Body of pancreas (tissue), 4 donors: ENCODE results near the gene TMEM213. TPM values are rescaled to one million over a fixed set of nuclear protein-coding genes. Genes with fewer than 3 reads are reported as not detected.

Experiments
- ATAC-seq: fragments of 150-250 bp; one replicate; pipeline ENCODE4 v1.9.1; 2016
- DNase-seq, 4 donors: peaks; one replicate each; pipeline ENCODE4 v3.0.0-alpha.2; 2019
- H3K27ac ChIP-seq, 4 donors: fragments of 200-600 bp; sonication (generic); 1 replicate in 3 of 4; 2 replicates in 1 of 4; pipeline versions ENCODE4 v1.5.1 to v1.6.1; 2016 to 2019; ENCODE audit warnings: mild to moderate bottlenecking in 1 of 4, mixed read lengths in 1 of 4, moderate library complexity in 1 of 4
- H3K27me3 ChIP-seq, 2 donors: fragments of 200-600 bp; sonication (generic); one replicate each; pipeline ENCODE4 v1.6.0; 2016; ENCODE audit warnings: mild to moderate bottlenecking in 1 of 2
- H3K36me3 ChIP-seq, 2 donors: fragments of 200-600 bp; sonication (generic); replicated peaks in 1 of 2; 2 replicates each; pipeline ENCODE4 v1.5.1; 2016; ENCODE audit warnings: low read depth in 2 of 2; ENCODE audit not compliant: insufficient read depth in 1 of 2
- H3K4me1 ChIP-seq: fragments of 200-600 bp; sonication (generic); one replicate; pipeline ENCODE4 v1.6.0; 2016
- H3K4me3 ChIP-seq, 2 donors: fragments of 200-600 bp; sonication (generic); 1 replicate in 1 of 2; 2 replicates in 1 of 2; pipeline ENCODE4 v1.5.1; 2016 to 2019
- H3K9me3 ChIP-seq, 3 donors: fragments of 200-600 bp; sonication (generic); 1 replicate in 2 of 3; 2 replicates in 1 of 3; pipeline ENCODE4 v1.5.1; 2016
- POLR2A ChIP-seq, 3 donors: fragments of 450-650 bp; IDR thresholded peaks; one replicate each; pipeline ENCODE4 v1.6.1; 2016; ENCODE audit warnings: antibody characterized with exemption in 3 of 3, mild to moderate bottlenecking in 2 of 3
- WGBS, 2 donors: methylation state at CpG; one replicate each; pipeline ENCODE4 v1.1.5; 2017; 5-methylcytosine and 5-hydroxymethylcytosine counted together
- intact Hi-C: fragments of 100-400 bp; cut with DNase I; formaldehyde crosslinking; loops from one replicate; pipeline ENCODE4 v1.15.1; 2023
- total RNA-seq, 2 donors: library from RNA; depleted of rRNA; stranded (reverse); fragments of >200 nt; gene quantifications; one replicate each; pipeline ENCODE4 v1.1.0, GENCODE V29; 2016
- TF ChIP-seq, protein P1 (sequence below), 7 experiments: fragments of 450-650 bp in 4 of 7; fragments of 200-600 bp in 3 of 7; sonication (generic) in 3 of 7; IDR thresholded peaks; one replicate each; pipeline ENCODE4 v1.5.1; 2016 to 2019; ENCODE audit warnings: antibody characterized with exemption in 7 of 7

The TMEM213 gene
- total RNA-seq, 2 donors from 2014 or later: not detected

GRCh38 chr7:138825049-138825721, 27.4 kb downstream of the TMEM213 start:
- no peak for TF ChIP-seq POLR2A (IDR thresholded peaks at IDR 0.05)
- TF ChIP-seq, protein P1, sequence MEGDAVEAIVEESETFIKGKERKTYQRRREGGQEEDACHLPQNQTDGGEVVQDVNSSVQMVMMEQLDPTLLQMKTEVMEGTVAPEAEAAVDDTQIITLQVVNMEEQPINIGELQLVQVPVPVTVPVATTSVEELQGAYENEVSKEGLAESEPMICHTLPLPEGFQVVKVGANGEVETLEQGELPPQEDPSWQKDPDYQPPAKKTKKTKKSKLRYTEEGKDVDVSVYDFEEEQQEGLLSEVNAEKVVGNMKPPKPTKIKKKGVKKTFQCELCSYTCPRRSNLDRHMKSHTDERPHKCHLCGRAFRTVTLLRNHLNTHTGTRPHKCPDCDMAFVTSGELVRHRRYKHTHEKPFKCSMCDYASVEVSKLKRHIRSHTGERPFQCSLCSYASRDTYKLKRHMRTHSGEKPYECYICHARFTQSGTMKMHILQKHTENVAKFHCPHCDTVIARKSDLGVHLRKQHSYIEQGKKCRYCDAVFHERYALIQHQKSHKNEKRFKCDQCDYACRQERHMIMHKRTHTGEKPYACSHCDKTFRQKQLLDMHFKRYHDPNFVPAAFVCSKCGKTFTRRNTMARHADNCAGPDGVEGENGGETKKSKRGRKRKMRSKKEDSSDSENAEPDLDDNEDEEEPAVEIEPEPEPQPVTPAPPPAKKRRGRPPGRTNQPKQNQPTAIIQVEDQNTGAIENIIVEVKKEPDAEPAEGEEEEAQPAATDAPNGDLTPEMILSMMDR (IDR thresholded peaks at IDR 0.05): no peak
- no peak overlapping the region for H3K27ac ChIP-seq
- H3K9me3 ChIP-seq: peaks cover 0 to 6% (median 0%) of the 10 kb centered on the region in 3 donors
- no peaks in the 10 kb centered on the region for H3K36me3 ChIP-seq
- no peaks in the 10 kb centered on the region for H3K4me1 ChIP-seq
- intact Hi-C loops: no loop called here
- 87 to 90% methylated on average over 11 of the region's 11 CpGs for WGBS, 2 donors
- no peaks in the 10 kb centered on the region for H3K27me3 ChIP-seq
- ATAC-seq (no peak), DNase-seq (no peak)
- H3K4me3 ChIP-seq: no peak overlapping the region

DNA sequence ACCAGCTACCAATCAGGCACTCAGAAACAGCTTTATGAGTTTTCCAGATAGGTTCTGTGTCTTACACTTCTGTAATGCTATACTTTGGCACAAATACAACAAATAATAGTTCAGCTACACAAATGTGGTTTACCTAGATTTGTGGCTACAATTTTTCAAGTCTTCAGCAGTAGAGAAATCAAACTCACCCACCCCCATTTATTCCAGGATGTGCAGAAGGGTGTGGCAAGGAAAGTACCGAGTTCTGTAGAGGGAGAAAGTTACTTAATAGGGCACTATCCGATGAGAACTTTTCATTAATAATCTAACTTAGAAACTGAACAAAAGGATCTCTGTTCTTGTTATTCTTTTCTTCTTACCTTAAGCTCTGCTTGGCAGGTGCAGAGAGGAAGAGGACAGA, 30.5 kb downstream of the TMEM213 start:
- Histone ChIP-seq H3K27me3 (no peaks in the 10 kb centered on the region), H3K4me1 (no peaks in the 10 kb centered on the region), H3K4me3 (no peak overlapping the region), H3K9me3 (peaks cover 0 to 6% (median 0%) of the 10 kb centered on the region in 3 donors), H3K36me3 (no peaks in the 10 kb centered on the region), H3K27ac (no peak overlapping the region)
- DNase-seq (no peak), ATAC-seq (no peak)
- 38% methylated on average over 2 of the region's 2 CpGs for WGBS, 2 donors
- intact Hi-C loops: no loop called here
- TF ChIP-seq, protein P1 (IDR thresholded peaks at IDR 0.05): no peak
- TF ChIP-seq POLR2A (IDR thresholded peaks at IDR 0.05): no peak

GRCh38 chr7:138829335-138829734, 31.5 kb downstream of the TMEM213 start:
- intact Hi-C loops: no loop called here
- WGBS, 2 donors: 84 to 93% methylated on average over 11 of the region's 11 CpGs
- ATAC-seq (no peak), DNase-seq (no peak)
- Histone ChIP-seq H3K9me3 (peaks cover 0 to 6% (median 0%) of the 10 kb centered on the region in 3 donors), H3K4me3 (no peak overlapping the region), H3K27me3 (no peaks in the 10 kb centered on the region), H3K36me3 (no peaks in the 10 kb centered on the region), H3K4me1 (no peaks in the 10 kb centered on the region), H3K27ac (no peak overlapping the region)
- TF ChIP-seq, protein P1 (IDR thresholded peaks at IDR 0.05): no peak
- TF ChIP-seq POLR2A (IDR thresholded peaks at IDR 0.05): no peak

DNA sequence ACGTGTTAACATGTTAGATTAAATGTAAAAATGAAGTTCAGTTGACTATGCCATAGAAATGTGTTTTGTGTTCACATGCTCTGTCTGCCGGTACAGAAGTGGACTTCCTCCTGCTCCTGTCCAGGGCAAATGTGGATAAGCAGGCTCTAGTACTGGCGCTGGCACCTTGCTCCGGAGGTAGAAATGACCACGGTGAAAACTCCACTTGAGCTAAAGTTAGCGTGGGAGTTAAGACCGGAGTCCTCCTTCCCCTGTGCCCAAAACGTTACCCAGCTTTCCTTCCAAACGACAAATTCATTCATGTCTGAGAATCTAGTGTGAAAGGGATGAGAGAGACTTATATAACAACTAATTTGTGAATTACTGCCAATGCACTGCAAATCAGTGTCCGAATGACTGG, 35.2 kb downstream of the TMEM213 start:
- Histone ChIP-seq H3K27me3 (no peaks in the 10 kb centered on the region), H3K27ac (no peak overlapping the region), H3K9me3 (no peaks in the 10 kb centered on the region), H3K4me3 (no peak overlapping the region), H3K36me3 (peaks cover 0 to 4% of the 10 kb centered on the region in 2 donors), H3K4me1 (no peaks in the 10 kb centered on the region)
- ATAC-seq: no peak
- intact Hi-C loops: no loop called here
- TF ChIP-seq POLR2A (IDR thresholded peaks at IDR 0.05): no peak
- TF ChIP-seq, protein P1 (IDR thresholded peaks at IDR 0.05): no peak
- 83 to 91% methylated on average over 10 of the region's 10 CpGs for WGBS, 2 donors
- no peak for DNase-seq

DNA sequence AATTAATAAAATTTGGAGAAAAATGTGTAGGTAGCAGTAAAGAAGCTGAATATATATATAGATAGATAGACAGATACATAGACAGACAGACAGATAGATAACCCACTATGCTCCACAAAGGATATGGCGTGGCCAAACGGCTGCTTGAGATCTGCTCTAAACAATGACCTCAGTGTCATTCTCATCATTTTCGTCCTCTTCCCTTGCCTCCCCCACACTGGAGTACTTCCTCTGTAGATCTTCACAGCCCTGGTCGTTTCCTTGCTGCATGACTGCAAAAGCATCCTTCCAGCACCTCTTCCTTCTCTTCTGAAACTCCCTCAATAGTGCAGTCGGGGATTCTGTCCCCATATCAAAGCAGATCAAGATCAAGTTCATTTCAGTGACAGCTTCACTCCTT, 35.8 kb downstream of the TMEM213 start:
- H3K27ac ChIP-seq: no peak overlapping the region
- H3K4me3 ChIP-seq: no peak overlapping the region
- intact Hi-C loops: no loop called here
- peaks cover 0 to 4% of the 10 kb centered on the region in 2 donors for H3K36me3 ChIP-seq
- ATAC-seq (no peak), DNase-seq (no peak)
- TF ChIP-seq, protein P1 (IDR thresholded peaks at IDR 0.05): no peak
- TF ChIP-seq POLR2A (IDR thresholded peaks at IDR 0.05): no peak
- no peaks in the 10 kb centered on the region for H3K27me3 ChIP-seq
- no peaks in the 10 kb centered on the region for H3K4me1 ChIP-seq
- WGBS, 2 donors: 72 to 73% methylated on average over 5 of the region's 5 CpGs
- no peaks in the 10 kb centered on the region for H3K9me3 ChIP-seq
